GM12801 (cell line): ENCODE results near the gene OGFOD1.

Experiments used
- CTCF ChIP-seq: IDR thresholded peaks from one replicate; pipeline ENCODE4 v1.5.1; 2011; ENCODE audit warnings: control low read depth; ENCODE audit not compliant: insufficient read length; ENCODE audit errors: extremely low read depth

OGFOD1 gene

DNA sequence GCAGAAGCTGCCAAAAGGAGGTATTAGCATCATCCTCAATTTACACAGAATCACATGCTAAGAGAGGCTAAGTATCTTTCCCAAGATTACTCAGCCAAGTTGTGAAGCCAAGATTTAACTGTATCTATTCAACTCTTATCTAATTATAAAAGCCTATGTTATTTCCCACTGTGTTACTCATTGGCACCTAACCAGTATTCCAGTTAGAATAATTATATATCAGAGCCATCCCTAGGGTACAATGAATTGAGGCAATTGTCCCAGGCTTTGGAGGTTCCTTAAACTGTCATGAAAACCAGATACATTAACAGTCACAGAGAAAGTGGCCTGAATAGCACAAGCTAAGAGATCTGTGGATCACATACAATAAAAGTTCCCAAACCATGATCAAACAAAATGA, 15.1 kb upstream of the OGFOD1 start:
- TF ChIP-seq CTCF, result no peak

- no peak for TF ChIP-seq CTCF
Observed at GRCh38 chr16:56438038-56438437, 13.3 kb upstream of the OGFOD1 start.

GRCh38 chr16:56447286-56447685, 4.1 kb upstream of the OGFOD1 start:
- no peak for TF ChIP-seq CTCF

GRCh38 chr16:56448005-56448404, 3.3 kb upstream of the OGFOD1 start:
- no peak for TF ChIP-seq CTCF

DNA sequence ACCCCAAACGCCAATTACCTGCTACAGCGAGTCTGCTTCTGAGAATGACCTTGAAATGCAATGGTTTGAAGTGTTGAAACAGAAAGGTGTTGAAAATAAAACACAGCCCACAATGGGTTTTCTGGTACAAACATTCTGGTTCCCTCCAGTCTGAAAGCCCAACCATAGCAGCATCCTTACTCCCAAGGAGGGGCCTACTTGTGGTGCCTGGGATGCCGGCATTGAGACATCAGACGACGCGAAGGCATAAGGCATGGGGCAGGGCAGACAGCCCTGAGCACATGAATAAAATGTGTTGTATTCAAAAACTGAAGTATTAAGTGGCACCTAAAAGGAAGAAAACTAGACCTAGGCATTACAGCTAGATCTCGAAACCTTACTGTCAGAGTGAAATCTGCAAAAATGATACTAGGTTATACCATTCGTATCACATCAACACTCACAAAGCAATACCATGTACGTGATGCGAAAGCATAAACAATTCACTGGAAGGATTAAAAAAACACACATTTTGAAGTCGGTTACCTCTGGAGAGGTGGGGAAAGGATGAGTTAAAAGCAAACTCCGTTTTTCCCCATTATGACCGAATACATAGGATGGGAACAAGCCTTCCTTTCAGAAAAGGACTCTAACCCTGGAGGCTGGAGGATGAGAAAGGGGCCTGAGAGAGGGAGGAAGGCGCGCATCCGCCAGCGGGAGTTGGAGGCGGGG, 924 bp upstream of the OGFOD1 start:
- no peak for TF ChIP-seq CTCF

DNA sequence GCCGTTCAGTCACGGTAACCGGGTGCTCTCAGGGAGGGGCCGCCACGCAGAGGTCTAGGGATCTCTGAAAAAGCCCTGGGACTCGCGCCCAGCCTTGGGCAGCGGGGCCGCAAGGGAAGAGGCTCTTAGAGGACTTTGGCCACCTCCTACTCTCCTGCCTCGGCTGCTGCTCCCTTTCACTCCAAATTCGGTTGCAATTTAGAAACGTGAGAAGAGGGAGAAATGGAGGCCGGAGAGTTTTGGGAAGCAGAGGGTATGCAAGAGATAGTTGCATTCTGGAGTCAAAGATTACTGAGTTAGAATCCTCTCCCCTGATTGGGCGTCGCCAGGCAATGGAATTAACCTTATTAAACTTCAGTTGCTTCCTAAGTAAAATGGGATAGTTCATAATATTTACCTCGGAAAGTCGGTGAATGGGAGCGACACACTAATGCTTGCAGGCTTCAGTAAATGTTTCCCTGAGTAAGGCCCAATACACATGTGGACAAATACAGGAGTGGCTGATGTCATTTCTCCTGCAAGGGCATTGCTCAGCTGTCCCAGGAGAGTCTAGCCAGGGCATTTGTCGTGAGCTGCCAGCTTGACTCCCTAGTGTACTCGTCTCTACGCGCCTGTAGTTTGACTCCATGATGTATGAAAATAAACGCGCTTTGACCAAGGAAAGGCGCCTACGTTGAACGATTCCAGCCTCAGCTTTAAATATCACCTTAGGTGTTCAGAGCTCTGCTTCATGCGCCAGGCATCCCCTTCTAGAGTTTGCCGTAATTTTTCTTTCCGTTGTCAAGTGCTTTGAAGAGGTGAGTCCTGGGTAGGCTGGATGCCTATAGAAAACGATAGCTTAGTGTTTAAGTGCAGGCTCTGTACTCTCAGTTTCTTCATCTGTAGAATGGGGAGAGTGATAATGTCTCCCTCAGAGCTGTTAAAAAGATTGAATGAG, 667 bp downstream of the OGFOD1 start:
- TF ChIP-seq CTCF, result no peak

DNA sequence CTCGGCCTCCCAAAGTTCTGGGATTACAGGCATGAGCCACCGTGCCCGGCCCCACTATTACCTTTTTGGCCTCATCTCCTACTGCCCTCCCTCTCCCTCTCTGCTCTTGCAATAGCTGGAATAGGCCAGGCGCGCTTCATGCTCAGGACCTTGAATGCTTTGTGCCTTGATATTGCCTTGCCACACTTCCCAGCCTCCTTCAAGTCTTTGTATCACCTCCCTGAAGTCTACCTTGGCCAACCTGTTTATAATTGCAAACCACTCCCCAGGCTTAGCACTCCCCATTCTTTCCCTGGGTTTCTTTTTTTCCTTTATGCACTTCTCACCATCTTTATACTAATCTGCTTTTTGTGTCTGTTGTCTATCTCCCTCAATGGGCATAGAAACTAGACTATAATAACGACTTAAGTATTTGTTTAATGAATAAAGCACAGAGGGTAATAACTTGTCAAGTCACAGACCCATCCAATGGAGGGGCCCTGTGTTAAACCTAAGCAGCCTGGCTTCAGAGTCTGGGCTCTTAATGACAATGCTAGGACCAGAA, 6.6 kb downstream of the OGFOD1 start:
- no peak for TF ChIP-seq CTCF
